ENCODE data around the gene LRRC51.
"Not testable (repeated sequence)": the region's sequence is repeated elsewhere in the genome, so short reads cannot be mapped to it uniquely, and the experiment has no call there.

The LRRC51 gene

GRCh38 chr11:72111300-72112142, 30.9 kb downstream of the LRRC51 start:
- no peak for DNase-seq

- DNase-seq, result peak; percentile 99
Measured at GRCh38 chr11:72112143-72112977, 31.7 kb downstream of the LRRC51 start, which contains the start of gene ANAPC15. Gene ANAPC15, minus strand, starts transcription at chr11:72112695. Its CDS starts 1,419 bp downstream, at chr11:72111276.

GRCh38 chr11:72112978-72113808, 32.5 kb downstream of the LRRC51 start:
- no peak for DNase-seq

- no peak for DNase-seq
Measured at GRCh38 chr11:72114570-72114969, 33.9 kb downstream of the LRRC51 start.

GRCh38 chr11:72116019-72116755, 35.5 kb downstream of the LRRC51 start:
- no peak for DNase-seq

GRCh38 chr11:72119198-72119597, 38.5 kb downstream of the LRRC51 start:
- DNase-seq, result no peak

DNA sequence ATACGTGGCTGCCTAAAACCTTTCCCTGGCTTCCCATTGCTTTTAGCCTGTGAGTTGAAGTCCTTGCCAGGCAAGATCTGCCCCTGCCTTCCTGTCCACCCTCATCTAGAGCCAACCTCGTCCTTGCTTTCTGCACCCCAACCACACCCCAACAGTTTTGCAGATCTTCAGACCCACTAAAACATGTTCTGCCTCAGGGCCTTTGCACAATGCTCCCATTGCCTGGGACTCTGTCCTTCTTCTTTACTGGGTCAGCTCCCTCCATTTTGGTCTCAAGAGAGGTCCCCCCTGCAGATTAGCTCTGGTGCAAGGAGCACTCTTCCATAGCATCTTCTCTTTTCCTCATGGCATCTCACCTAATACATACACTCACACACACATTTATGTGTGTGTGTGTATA, 40.3 kb downstream of the LRRC51 start:
- DNase-seq, result no peak

- DNase-seq, result no peak
Measured at GRCh38 chr11:72122607-72123006, 42.0 kb downstream of the LRRC51 start.

DNA sequence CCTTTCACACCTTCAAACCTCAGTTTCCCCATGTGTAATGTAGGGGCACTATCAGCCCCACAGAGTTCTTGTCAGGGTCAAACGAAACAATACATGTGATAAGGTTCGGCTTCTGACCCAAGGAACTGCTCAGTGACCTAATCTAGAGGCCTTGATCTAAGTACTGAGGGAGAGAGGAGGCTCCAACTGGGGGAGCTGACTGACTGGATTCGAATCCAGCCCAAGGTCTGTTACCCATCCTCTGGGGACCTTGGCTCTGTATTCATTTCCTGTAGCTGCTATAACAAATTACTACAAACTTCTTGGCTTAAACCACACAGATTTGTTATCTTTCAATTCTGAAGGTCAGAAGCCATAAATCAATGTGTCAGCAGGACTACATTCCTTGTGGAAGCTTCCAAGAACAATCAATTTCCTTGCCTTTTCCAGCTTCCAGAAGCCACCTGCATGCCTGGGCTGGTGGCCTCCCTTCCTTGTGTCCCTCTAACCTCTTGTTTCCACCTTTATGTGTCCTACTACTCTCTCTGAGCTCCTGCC, 42.5 kb downstream of the LRRC51 start:
- no peak for DNase-seq

DNA sequence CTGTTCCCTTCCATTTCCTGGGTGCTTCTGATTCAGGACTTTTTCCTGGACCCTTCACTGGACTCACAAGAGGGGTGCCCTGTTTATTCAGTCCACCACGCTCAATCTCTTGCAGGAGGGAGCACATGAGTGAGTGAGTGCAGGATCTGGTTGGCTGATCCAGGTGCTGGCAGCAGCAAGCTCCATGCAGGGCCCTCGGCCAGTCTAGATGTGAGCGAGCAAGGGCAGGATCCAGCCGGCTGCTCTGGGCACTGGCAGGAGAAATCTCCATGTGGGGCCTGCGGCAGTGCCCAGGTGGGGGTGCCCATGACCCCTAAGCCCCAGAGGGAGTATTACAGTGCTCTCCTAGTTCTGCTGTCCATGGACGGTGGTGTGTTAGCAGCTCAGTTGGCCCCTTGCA, 43.4 kb downstream of the LRRC51 start:
- no peak for DNase-seq

DNA sequence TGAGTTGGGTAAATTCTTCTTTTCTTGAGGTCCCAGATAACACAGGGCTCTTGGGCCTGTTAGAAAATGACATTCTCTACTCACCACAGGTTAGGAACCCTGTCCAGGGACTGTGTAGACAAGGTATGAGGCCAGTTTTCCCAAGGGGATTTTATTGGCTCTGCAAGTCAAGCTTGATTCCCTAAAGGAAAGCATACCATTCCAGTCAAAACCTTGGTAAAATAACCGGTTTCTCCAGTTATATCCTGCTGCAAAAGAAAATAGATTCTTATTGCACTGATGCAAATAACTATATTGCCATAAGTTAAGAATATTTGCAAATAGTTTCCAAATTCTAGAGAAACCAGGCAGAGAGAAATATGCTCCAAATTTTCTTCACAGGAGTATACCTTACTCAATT, 45.3 kb downstream of the LRRC51 start:
- no peak for DNase-seq

DNA sequence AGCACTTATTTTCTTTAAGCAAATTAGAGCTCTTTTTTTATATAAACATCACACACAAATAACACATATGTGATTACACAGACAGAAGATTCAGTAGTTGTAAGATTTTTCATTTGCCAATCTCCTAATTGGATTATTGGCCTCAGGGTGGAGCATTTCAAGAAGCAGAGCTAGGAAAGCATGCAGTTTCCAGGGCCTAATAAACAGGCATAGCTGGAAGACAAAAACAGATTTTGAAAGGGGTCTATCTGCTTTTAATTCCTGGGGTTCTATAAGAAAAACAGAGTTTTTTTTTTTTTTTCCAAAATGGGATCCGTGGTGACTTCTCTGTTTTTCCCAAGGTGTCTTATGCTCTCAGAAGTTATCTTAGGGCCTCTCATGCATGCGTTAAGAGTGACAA, 47.3 kb downstream of the LRRC51 start:
- DNase-seq, result no peak

DNA sequence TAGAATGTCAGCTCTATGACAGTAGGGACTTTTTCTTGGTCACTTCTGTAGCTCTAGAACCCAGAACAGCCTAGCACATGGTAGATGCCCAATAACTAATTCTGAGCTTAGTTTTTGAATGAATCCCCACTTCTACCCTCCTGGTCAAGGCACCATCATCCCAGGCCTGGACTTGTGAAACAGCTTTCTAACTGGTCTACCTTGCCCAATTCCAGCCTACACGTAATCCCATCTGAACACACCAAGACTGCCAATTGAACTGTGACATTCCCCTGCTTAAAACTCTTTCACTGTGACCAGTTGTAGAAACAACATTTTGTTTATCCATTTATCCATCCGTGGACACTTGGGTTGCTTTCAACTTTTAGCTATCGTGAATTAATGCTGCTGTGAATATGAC, 48.7 kb downstream of the LRRC51 start:
- DNase-seq, result no peak

- no peak for DNase-seq
Measured at GRCh38 chr11:72132646-72133045, 52.0 kb downstream of the LRRC51 start.

- not testable (repeated sequence) for DNase-seq
Measured at GRCh38 chr11:72135473-72135872, 54.8 kb downstream of the LRRC51 start, which contains the start of gene FOLR3. Gene FOLR3, plus strand, starts transcription at chr11:72135725. Its CDS starts 228 bp downstream, at chr11:72135953.

GRCh38 chr11:72135891-72136683, 55.4 kb downstream of the LRRC51 start:
- no peak for DNase-seq

- no peak for DNase-seq
Measured at GRCh38 chr11:72136684-72137262, 56.1 kb downstream of the LRRC51 start.

DNA sequence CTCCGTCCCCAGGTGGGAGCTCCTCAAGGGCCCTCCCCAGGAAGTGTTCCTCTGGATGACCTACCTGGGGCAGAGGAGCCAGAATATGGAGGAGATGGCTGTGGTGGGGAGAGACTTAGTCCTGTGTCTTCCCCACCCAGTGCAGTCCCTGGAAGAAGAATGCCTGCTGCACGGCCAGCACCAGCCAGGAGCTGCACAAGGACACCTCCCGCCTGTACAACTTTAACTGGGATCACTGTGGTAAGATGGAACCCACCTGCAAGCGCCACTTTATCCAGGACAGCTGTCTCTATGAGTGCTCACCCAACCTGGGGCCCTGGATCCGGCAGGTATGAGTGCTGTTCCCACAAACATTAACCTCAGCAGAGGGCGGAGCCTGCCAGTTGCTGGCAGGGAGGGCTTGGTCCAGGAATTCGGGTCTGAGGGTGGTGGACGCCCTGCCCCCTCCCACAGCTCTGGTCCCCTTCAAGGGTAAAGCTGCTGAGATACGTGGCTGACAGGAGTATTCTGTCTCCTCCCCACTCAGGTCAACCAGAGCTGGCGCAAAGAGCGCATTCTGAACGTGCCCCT, 58.3 kb downstream of the LRRC51 start:
- DNase-seq, result no peak

DNA sequence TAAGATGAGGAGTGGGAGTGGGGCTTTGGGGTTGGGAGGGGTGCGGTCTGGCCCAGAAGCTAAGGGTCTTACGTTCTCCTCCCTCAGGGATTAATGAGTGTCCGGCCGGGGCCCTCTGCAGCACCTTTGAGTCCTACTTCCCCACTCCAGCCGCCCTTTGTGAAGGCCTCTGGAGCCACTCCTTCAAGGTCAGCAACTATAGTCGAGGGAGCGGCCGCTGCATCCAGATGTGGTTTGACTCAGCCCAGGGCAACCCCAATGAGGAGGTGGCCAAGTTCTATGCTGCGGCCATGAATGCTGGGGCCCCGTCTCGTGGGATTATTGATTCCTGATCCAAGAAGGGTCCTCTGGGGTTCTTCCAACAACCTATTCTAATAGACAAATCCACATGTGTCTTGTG, 58.9 kb downstream of the LRRC51 start:
- no peak for DNase-seq

DNA sequence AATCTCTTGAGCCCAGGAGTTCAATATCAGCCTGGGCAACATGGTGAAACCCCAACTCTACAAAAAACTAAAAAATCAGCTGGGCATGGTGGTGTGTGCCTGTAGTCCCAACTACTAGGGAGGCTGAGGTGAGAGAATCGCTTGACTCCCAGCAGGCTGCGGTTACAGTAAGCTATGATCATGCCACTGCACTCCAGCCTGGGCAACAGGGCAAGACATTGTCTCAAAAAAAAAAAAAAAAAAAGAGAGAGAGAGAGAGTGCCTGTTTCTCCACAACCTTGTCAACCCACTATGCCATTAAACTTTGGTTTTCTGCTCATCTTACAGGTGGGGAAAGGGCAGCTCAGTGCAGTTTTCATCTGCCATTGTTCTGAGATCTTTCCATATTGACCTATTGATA, 60.0 kb downstream of the LRRC51 start:
- no peak for DNase-seq
